ENCODE measurements around the gene NMUR1.

DNA sequence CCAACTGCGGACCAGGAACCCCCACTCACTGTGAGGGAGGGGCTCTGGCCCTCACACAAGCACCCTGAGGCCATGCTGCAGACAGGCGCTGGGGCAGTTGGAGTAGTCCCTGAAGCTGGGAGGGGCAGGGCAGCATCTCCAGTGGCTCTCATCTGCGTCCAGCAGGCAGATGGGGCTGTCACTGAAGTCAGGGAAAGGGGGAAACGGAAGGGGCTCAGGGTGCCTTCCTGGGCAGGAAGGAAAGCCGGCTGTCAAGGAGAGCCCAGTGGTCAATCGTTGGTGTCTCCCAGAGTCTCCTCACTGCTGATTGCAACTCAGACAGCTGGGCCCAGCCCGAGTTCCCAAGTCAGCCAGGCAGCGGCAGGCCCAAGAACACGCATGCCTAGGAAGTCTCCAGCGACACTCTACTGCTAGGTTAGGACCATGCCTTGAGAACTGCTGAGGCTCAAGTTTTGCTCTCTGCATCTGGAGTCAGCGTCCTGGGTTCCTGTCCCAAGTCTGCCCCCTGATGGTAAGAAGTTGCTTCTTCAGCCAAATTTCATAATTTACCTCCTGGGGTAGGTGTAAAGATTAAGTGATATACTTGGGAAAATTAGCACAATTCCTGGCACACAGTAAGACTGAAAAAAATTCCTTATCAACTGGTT, 27.4 kb upstream of the NMUR1 start:
- TF ChIP-seq POLR2AphosphoS5 (IDR thresholded peaks at IDR 0.05; ENCODE audit: low read depth, low read length): no peak
- TF ChIP-seq, protein P1, sequence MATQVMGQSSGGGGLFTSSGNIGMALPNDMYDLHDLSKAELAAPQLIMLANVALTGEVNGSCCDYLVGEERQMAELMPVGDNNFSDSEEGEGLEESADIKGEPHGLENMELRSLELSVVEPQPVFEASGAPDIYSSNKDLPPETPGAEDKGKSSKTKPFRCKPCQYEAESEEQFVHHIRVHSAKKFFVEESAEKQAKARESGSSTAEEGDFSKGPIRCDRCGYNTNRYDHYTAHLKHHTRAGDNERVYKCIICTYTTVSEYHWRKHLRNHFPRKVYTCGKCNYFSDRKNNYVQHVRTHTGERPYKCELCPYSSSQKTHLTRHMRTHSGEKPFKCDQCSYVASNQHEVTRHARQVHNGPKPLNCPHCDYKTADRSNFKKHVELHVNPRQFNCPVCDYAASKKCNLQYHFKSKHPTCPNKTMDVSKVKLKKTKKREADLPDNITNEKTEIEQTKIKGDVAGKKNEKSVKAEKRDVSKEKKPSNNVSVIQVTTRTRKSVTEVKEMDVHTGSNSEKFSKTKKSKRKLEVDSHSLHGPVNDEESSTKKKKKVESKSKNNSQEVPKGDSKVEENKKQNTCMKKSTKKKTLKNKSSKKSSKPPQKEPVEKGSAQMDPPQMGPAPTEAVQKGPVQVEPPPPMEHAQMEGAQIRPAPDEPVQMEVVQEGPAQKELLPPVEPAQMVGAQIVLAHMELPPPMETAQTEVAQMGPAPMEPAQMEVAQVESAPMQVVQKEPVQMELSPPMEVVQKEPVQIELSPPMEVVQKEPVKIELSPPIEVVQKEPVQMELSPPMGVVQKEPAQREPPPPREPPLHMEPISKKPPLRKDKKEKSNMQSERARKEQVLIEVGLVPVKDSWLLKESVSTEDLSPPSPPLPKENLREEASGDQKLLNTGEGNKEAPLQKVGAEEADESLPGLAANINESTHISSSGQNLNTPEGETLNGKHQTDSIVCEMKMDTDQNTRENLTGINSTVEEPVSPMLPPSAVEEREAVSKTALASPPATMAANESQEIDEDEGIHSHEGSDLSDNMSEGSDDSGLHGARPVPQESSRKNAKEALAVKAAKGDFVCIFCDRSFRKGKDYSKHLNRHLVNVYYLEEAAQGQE (IDR thresholded peaks at IDR 0.05; ENCODE audit: insufficient read depth in 1 of 2, low read depth in 2 of 2, low read length in 2 of 2): no peak
- no peak for TF ChIP-seq TAF1 (IDR thresholded peaks at IDR 0.05; ENCODE audit: borderline replicate concordance, insufficient read depth, low read length)
- TF ChIP-seq FOXP2 (optimal IDR thresholded peaks at IDR 0.05; ENCODE audit: borderline replicate concordance, extremely low read depth, extremely low read length, insufficient read depth): no peak
- no peak for TF ChIP-seq SIN3A (IDR thresholded peaks at IDR 0.05; ENCODE audit: borderline replicate concordance, insufficient read depth, low read length)
